T-helper 2 cell treated with Interferon-gamma antibody and Interleukin-4, amounts not matched to agents 100 ng/mL and 5 ng/mL, for 36 hours (primary cell): ENCODE results near the gene KHNYN. TPM values are rescaled to one million over a fixed set of nuclear protein-coding genes. Genes with fewer than 3 reads are reported as not detected.
"Not testable (repeated sequence)": the region's sequence is repeated elsewhere in the genome, so short reads cannot be mapped to it uniquely, and the experiment has no call there.

Experiments used
- intact Hi-C: fragments of 100-400 bp; cut with micrococcal nuclease; formaldehyde crosslinking; loops from one replicate; pipeline ENCODE4 v1.15.1; 2023
- total RNA-seq: library from RNA; stranded (reverse); gene quantifications from 2 replicates; pipeline ENCODE4 v1.2.3, GENCODE V29; 2022

KHNYN gene
- total RNA-seq, 1 donor from 2014 or later = 76.6 TPM

GRCh38 chr14:24463884-24464785 is 34.4 kb downstream of the KHNYN start:
- intact Hi-C loops = no loop called here

- intact Hi-C loops = no loop called here
Measured at GRCh38 chr14:24465368-24465767, 35.6 kb downstream of the KHNYN start.

DNA sequence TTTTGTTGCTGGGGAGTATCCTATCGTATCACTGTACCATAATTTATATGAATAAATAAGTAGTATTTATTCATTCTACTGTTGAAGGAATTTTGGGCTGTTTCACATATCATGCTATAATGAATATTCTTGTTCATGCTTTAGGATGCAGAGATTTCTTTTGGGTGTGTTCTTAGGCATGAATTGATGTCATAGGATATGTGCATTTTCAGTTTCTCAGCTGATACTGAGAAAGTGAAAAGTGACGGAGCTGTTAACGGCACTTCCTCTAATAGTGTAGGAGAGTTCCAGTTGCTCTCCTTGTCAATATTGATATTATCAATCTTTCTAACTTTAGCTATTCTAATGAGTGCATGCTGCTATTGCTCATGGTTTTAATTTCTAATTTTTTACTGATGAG is 36.1 kb downstream of the KHNYN start:
- intact Hi-C loops = no loop called here

DNA sequence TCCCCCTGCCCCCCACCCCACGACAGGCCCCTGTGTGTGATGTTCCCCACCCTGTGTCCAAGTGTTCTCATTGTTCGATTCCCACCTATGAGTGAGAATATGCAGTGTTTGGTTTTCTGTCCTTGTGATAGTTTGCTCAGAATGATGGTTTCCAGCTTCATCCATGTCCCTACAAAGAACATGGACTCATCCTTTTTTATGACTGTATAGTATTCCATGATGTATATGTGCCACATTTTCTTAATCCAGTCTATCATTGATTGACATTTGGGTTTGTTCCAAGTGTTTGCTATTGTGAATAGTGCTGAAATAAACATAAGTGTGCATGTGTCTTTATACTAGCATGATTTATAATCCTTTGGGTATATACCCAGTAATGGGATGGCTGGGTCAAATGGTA is 40.7 kb downstream of the KHNYN start:
- intact Hi-C loops = not testable (repeated sequence)

GRCh38 chr14:24473211-24473610 is 43.5 kb downstream of the KHNYN start:
- intact Hi-C loops = no loop called here

GRCh38 chr14:24475261-24475660 is 45.5 kb downstream of the KHNYN start:
- intact Hi-C loops = no loop called here

GRCh38 chr14:24479999-24480398 is 50.2 kb downstream of the KHNYN start:
- intact Hi-C loops = loop anchor here (2.0 to 10.0 kb wide), 3 partner anchors 127 to 655 kb away; partner anchors contain the start of gene GZMH

DNA sequence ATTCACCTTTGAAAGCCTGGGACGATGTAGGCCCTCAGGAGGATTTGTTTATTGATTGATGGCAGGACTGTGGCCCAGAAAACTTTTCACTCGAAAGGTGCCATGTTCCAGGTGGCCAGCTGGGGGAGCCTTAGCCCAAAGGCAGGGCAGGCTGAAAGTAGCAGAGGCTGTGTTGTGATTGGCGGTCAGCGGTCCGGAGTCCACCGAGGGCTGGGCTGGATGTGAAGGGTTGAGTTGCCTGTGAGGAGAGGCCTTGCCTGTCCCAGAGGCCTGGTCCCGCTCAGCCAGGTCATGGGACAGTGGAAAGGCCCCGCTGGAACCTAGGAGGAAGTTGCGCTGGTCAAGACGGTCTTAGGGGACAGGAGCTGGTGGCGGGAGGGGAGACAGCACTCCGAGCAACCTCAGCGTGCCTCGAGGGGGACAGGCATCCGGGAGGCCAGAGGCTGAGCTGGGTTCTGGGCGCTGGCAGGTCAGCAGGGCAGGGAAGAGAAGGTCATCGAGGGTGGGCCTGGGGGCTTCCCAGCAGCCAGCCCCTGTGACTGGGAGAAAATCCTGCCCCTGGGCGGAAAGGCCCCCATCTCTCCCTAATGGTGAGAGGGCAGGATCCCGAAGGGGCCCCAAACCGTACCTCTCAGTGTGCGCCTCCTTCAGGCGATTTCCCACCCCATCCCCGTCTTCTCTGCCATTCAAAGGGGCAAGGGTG is 52.0 kb downstream of the KHNYN start:
- intact Hi-C loops = loop anchor here (2.0 to 10.0 kb wide), 3 partner anchors 126 to 653 kb away; partner anchors contain the start of gene GZMH

- intact Hi-C loops = loop anchor here (5.0 to 10.0 kb wide), 2 partner anchors 124 to 652 kb away; partner anchors contain the start of gene GZMH
Measured at GRCh38 chr14:24482699-24483303, 53.0 kb downstream of the KHNYN start.

DNA sequence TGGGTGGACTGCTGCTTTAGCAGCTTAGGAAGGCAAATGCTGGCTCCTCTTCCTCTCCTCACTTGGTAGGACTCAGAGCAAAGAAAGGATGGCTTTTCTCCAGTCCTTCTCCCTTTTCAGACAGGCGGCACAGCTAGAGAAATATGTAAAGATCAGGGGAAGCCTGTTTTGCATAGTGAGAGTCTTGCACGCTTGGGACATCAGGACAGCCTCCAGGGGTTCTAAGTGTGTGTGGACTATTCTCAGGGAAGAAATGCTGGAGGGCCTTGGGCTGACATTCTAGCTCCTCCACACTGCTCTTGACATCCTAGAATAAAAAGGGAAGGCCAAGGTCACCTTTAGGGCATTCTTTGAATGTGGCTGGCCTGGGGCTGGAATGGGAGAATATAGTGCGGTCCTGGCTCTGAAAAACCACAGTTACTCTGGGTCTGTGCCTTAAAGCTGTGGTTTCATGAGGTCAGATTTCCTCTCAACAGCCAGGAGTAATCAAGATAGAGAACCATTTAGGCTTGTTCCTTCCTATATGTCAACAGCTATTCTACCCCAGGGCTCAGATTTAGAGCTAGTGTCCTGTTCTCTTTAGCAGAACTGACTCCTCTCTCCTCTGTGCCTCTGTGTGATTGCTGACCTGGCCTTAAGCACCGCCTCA is 54.0 kb downstream of the KHNYN start:
- intact Hi-C loops = loop anchor here (5.0 to 10.0 kb wide), 2 partner anchors 124 to 651 kb away; partner anchors contain the start of gene GZMH

Other genes with a start within 250 kb of the KHNYN start
- gene IPO4, start 241.1 kb upstream of the KHNYN start, total RNA-seq = 50.2 and 55.0 TPM in 2 replicates
- 41.2 and 42.6 TPM in 2 replicates for gene TM9SF1, start 234.5 kb upstream of the KHNYN start, total RNA-seq
- 0.34 and 0.39 TPM in 2 replicates for gene TSSK4, start 224.3 kb upstream of the KHNYN start, total RNA-seq
- 85.8 and 90.3 TPM in 2 replicates for gene CHMP4A, start 216.5 kb upstream of the KHNYN start, total RNA-seq
- 11.1 and 13.8 TPM in 2 replicates for gene MDP1, start 213.9 kb upstream of the KHNYN start, total RNA-seq
- 191 and 199 TPM in 2 replicates for gene NEDD8, start 197.6 kb upstream of the KHNYN start, total RNA-seq
- gene GMPR2, start 197.0 kb upstream of the KHNYN start, total RNA-seq = 59.8 and 60.9 TPM in 2 replicates
- 129 and 136 TPM in 2 replicates for gene TINF2, start 187.3 kb upstream of the KHNYN start, total RNA-seq
- 4.1 and 5.6 TPM in 2 replicates for gene TGM1, start 166.8 kb upstream of the KHNYN start, total RNA-seq
- gene RABGGTA, start 158.4 kb upstream of the KHNYN start, total RNA-seq = 45.9 and 54.4 TPM in 2 replicates
- gene DHRS1, start 130.2 kb upstream of the KHNYN start, total RNA-seq = 20.7 and 29.6 TPM in 2 replicates
- 41.3 and 41.6 TPM in 2 replicates for gene NOP9, start 130.1 kb upstream of the KHNYN start, total RNA-seq
- 28.6 and 29.5 TPM in 2 replicates for gene CIDEB, start 122.0 kb upstream of the KHNYN start, total RNA-seq
- 16.6 and 17.5 TPM in 2 replicates for gene LTB4R2, start 119.8 kb upstream of the KHNYN start, total RNA-seq
- 19.2 and 23.4 TPM in 2 replicates for gene LTB4R, start 118.5 kb upstream of the KHNYN start, total RNA-seq
- 3.5 and 5.8 TPM in 2 replicates for gene ADCY4, start 94.9 kb upstream of the KHNYN start, total RNA-seq
- gene RIPK3, start 90.0 kb upstream of the KHNYN start, total RNA-seq = 29.7 and 34.6 TPM in 2 replicates
- gene NFATC4, start 61.8 kb upstream of the KHNYN start, total RNA-seq = 0.09 TPM in 1 of 2 replicates, not detected in the other
- 0.14 TPM in 2 replicates for gene NYNRIN, start 31.0 kb upstream of the KHNYN start, total RNA-seq
- 5.0 and 5.5 TPM in 2 replicates for gene CBLN3, start 286 bp upstream of the KHNYN start, total RNA-seq
- gene SDR39U1, start 12.8 kb downstream of the KHNYN start, total RNA-seq = 48.2 and 56.4 TPM in 2 replicates
- not detected in 2 replicates for gene CMA1, start 78.3 kb downstream of the KHNYN start, total RNA-seq
- 0.18 TPM in 1 of 2 replicates, not detected in the other for gene CTSG, start 146.3 kb downstream of the KHNYN start, total RNA-seq
- gene GZMH, start 179.7 kb downstream of the KHNYN start, total RNA-seq = 2.0 and 2.7 TPM in 2 replicates
- gene GZMB, start 204.2 kb downstream of the KHNYN start, total RNA-seq = 127 and 128 TPM in 2 replicates